Keratinocyte (primary cell): ENCODE results near the gene VRTN. TPM values are rescaled to one million over a fixed set of nuclear protein-coding genes. Genes with fewer than 3 reads are reported as not detected.

Experiments
- DNase-seq: peaks from one replicate; pipeline ENCODE4 v3.0.0-alpha.2; 2011; ENCODE audit warnings: low read depth, missing footprints, low spot score
- FAIRE-seq: peaks from 2 replicates; lab custom pipeline; 2011; peaks lifted over from hg19 to GRCh38; lab: Jason Lieb, UNC
- H2AFZ ChIP-seq: 2 replicates; pipeline ENCODE4 v1.6.0; 2012; ENCODE audit warnings: low read length, control low read depth, inconsistent platforms; ENCODE audit not compliant: control insufficient read depth
- H3K27ac ChIP-seq: 2 replicates; pipeline ENCODE4 v1.5.1; 2011; ENCODE audit warnings: low read length; ENCODE audit not compliant: control insufficient read depth, insufficient read depth
- H3K27me3 ChIP-seq: 3 replicates; pipeline ENCODE4 v1.6.0; 2011; ENCODE audit warnings: low read length; ENCODE audit not compliant: control insufficient read depth, insufficient read depth; ENCODE audit errors: extremely low read depth
- H3K36me3 ChIP-seq, 2 experiments: 2 replicates in 1 of 2; 3 replicates in 1 of 2; pipeline ENCODE4 v1.5.1; 2011; ENCODE audit warnings: low read length in 2 of 2, mild to moderate bottlenecking in 1 of 2; ENCODE audit not compliant: control insufficient read depth in 2 of 2, insufficient read depth in 2 of 2; ENCODE audit errors: extremely low read depth in 1 of 2
- H3K4me1 ChIP-seq: 3 replicates; pipeline ENCODE4 v1.5.1; 2011; ENCODE audit warnings: low read length; ENCODE audit not compliant: control insufficient read depth, insufficient read depth; ENCODE audit errors: extremely low read depth
- H3K4me2 ChIP-seq: 3 replicates; pipeline ENCODE4 v1.6.0; 2011; ENCODE audit warnings: low read depth, low read length; ENCODE audit not compliant: control insufficient read depth, insufficient read depth; ENCODE audit errors: extremely low read depth
- H3K4me3 ChIP-seq, 3 experiments: fragments of 200-600 bp in 1 of 3; sonication (generic) in 1 of 3; 2 replicates in 2 of 3; 3 replicates in 1 of 3; pipeline ENCODE4 v1.5.1; 2011 to 2016; ENCODE audit warnings: low read length in 3 of 3, mild to moderate bottlenecking in 3 of 3, control low read depth in 2 of 3, inconsistent platforms in 1 of 3, low read depth in 1 of 3, mixed read lengths in 1 of 3, mixed run types in 1 of 3, moderate library complexity in 1 of 3; ENCODE audit not compliant: control insufficient read depth in 2 of 3, insufficient read depth in 2 of 3; ENCODE audit errors: extremely low read depth in 1 of 3
- H3K79me2 ChIP-seq: 2 replicates; pipeline ENCODE4 v1.6.0; 2012; ENCODE audit warnings: low read length; ENCODE audit not compliant: control insufficient read depth, insufficient read depth
- H3K9ac ChIP-seq: 3 replicates; pipeline ENCODE4 v1.6.0; 2011; ENCODE audit warnings: low read length; ENCODE audit not compliant: control insufficient read depth, insufficient read depth; ENCODE audit errors: extremely low read depth
- H3K9me1 ChIP-seq: 3 replicates; pipeline ENCODE4 v1.6.0; 2011; ENCODE audit warnings: low read length; ENCODE audit not compliant: control insufficient read depth, insufficient read depth; ENCODE audit errors: extremely low read depth
- H3K9me3 ChIP-seq: 2 replicates; pipeline ENCODE4 v1.5.1; 2012; ENCODE audit warnings: low read depth, low read length; ENCODE audit not compliant: control insufficient read depth
- H4K20me1 ChIP-seq: 3 replicates; pipeline ENCODE4 v1.6.0; 2011; ENCODE audit warnings: low read length; ENCODE audit not compliant: control insufficient read depth, insufficient read depth; ENCODE audit errors: extremely low read depth
- EZH2 ChIP-seq: IDR thresholded peaks from one replicate; pipeline ENCODE4 v1.6.1; 2012; ENCODE audit warnings: inconsistent platforms, mild to moderate bottlenecking, low read length, moderate library complexity
- dilution Hi-C: fragments of 300-500 bp; cut with MboI; formaldehyde crosslinking; loops from one replicate; pipeline ENCODE4 v1.7.0; 2020; ENCODE audit warnings: low sequenced_read_pairs; ENCODE audit not compliant: extremely low pct_ligation_motif_present
- polyA plus RNA-seq, 5 experiments: library from polyadenylated mRNA; depleted of rRNA in 3 of 5; stranded (reverse) in 3 of 5; stranded (forward) in 1 of 5; unstranded in 1 of 5; fragments of >200 nt; gene quantifications; 1 replicate in 1 of 5; 2 replicates in 3 of 5; 3 replicates in 1 of 5; pipeline versions ENCODE4 v1.2.1 to v1.2.3, GENCODE V29; 2011 to 2012; ENCODE audit warnings: missing spikeins in 2 of 5, low read depth in 1 of 5, low replicate concordance in 1 of 5
- TF ChIP-seq, protein P1 (sequence below), 3 experiments: IDR thresholded peaks in 1 of 3; conservative IDR thresholded peaks in 1 of 3; optimal IDR thresholded peaks in 1 of 3; 2 replicates in 2 of 3; 3 replicates in 1 of 3; pipeline versions ENCODE3 to v1.5.1; 2011; ENCODE audit warnings: low read length in 3 of 3, mild to moderate bottlenecking in 3 of 3, moderate library complexity in 2 of 3, control low read depth in 1 of 3, inconsistent platforms in 1 of 3; ENCODE audit not compliant: insufficient read depth in 2 of 3; ENCODE audit errors: extremely low read depth in 1 of 3

Gene VRTN
- polyA plus RNA-seq, 1 donor (not counting 4 experiments of a cell fraction or from before 2014, with no cell fraction given) = not detected

DNA sequence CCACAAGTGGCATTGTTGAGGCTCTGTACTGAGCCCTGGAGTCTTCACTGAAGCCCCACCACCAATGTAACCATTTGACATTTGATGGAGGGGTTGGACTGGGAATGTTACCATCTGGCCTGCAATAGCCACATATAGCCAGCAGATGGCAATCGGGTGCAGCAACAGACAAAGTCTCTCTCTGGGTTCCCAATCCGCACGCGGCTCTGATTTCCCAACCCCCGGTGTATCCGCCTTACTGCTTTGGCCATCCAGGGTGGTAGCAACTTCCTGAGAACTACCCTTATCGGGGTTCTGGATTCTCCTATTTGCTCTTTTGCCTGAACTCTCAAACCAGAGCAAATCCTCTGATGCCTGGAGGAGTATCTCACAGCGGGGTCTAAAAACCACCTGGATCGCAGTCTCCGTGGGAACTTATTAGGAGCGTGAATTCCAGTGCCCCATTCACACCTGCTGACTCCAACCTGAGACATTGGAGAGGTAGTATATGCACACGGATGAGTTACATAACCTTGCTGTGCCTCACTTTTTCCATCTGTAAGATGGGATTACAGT, 14.2 kb downstream of the VRTN start:
- H3K4me2 ChIP-seq = peak overlapping the region; percentile 65
- FAIRE-seq (peak; percentile 90), DNase-seq (no peak)
- no peaks in the 10 kb centered on the region for H4K20me1 ChIP-seq
- peaks cover 4% of the 10 kb centered on the region for H3K4me1 ChIP-seq
- H3K27me3 ChIP-seq = peaks cover 4% of the 10 kb centered on the region
- no peaks in the 10 kb centered on the region for H3K36me3 ChIP-seq
- no peaks in the 10 kb centered on the region for H3K9me3 ChIP-seq
- no peak overlapping the region for H3K27ac ChIP-seq
- H3K79me2 ChIP-seq = no peaks in the 10 kb centered on the region
- peak overlapping the region; percentile 31 for H2AFZ ChIP-seq
- dilution Hi-C loops = no loop called here
- no peak overlapping the region for H3K4me3 ChIP-seq
- no peaks in the 10 kb centered on the region for H3K9me1 ChIP-seq
- no peak overlapping the region for H3K9ac ChIP-seq
- TF ChIP-seq, protein P1, sequence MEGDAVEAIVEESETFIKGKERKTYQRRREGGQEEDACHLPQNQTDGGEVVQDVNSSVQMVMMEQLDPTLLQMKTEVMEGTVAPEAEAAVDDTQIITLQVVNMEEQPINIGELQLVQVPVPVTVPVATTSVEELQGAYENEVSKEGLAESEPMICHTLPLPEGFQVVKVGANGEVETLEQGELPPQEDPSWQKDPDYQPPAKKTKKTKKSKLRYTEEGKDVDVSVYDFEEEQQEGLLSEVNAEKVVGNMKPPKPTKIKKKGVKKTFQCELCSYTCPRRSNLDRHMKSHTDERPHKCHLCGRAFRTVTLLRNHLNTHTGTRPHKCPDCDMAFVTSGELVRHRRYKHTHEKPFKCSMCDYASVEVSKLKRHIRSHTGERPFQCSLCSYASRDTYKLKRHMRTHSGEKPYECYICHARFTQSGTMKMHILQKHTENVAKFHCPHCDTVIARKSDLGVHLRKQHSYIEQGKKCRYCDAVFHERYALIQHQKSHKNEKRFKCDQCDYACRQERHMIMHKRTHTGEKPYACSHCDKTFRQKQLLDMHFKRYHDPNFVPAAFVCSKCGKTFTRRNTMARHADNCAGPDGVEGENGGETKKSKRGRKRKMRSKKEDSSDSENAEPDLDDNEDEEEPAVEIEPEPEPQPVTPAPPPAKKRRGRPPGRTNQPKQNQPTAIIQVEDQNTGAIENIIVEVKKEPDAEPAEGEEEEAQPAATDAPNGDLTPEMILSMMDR (optimal IDR thresholded peaks at IDR 0.05 in 1 of 3, IDR thresholded peaks at IDR 0.05 in 1 of 3, conservative IDR thresholded peaks at IDR 0.05 in 1 of 3; ENCODE audit: extremely low read depth in 1 of 3, insufficient read depth in 2 of 3, low read length in 3 of 3) = peak; percentile 95 to 99 (median 97)
- no peak for TF ChIP-seq EZH2

DNA sequence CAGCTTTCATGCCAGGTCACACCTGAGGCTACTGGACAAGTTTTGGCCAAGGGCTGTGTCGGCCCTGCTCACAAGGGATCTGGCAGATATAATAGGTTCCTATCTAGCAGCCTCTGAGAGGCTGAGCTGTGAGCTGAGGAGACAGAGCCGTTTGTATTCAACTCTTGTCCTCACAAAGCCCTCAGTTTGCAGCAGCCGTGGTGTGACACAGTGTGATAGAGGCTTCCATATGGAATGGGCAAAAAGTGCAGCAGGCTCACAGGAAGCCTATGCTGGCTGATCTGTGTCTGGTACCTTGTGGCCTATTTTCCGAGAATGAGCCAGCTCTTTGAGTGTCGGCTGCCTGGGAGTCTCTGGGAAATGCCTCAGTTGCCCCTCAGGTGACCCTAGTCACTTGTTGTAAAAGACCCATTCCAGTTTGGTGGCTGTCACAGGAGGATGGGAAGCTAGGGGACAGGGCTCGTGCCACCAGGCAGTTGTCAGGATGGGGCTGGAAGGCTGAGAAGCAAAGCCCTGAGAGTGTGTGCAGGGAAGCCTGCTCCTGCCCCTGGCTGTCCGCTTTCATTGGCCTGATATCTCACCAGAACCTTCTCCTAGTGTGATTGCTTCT, 16.1 kb downstream of the VRTN start:
- no peaks in the 10 kb centered on the region for H3K9me3 ChIP-seq
- no peaks in the 10 kb centered on the region for H3K79me2 ChIP-seq
- H3K9ac ChIP-seq = no peak overlapping the region
- no peak overlapping the region for H3K4me2 ChIP-seq
- H3K36me3 ChIP-seq = no peaks in the 10 kb centered on the region
- dilution Hi-C loops = no loop called here
- FAIRE-seq (no peak), DNase-seq (no peak)
- no peak overlapping the region for H2AFZ ChIP-seq
- no peaks in the 10 kb centered on the region for H4K20me1 ChIP-seq
- TF ChIP-seq, protein P1 (optimal IDR thresholded peaks at IDR 0.05 in 1 of 3, IDR thresholded peaks at IDR 0.05 in 1 of 3, conservative IDR thresholded peaks at IDR 0.05 in 1 of 3; ENCODE audit: extremely low read depth in 1 of 3, insufficient read depth in 2 of 3, low read length in 3 of 3) = no peak
- TF ChIP-seq EZH2 = no peak
- no peak overlapping the region for H3K4me3 ChIP-seq
- H3K4me1 ChIP-seq = peaks cover 4% of the 10 kb centered on the region
- H3K9me1 ChIP-seq = no peaks in the 10 kb centered on the region
- H3K27ac ChIP-seq = no peak overlapping the region
- peaks cover 4% of the 10 kb centered on the region for H3K27me3 ChIP-seq
